ENCODE data around the gene FGF21. TPM values are rescaled to one million over a fixed set of nuclear protein-coding genes. Genes with fewer than 3 reads are reported as not detected.

Gene FGF21
- total RNA-seq: not detected in 2 replicates

DNA sequence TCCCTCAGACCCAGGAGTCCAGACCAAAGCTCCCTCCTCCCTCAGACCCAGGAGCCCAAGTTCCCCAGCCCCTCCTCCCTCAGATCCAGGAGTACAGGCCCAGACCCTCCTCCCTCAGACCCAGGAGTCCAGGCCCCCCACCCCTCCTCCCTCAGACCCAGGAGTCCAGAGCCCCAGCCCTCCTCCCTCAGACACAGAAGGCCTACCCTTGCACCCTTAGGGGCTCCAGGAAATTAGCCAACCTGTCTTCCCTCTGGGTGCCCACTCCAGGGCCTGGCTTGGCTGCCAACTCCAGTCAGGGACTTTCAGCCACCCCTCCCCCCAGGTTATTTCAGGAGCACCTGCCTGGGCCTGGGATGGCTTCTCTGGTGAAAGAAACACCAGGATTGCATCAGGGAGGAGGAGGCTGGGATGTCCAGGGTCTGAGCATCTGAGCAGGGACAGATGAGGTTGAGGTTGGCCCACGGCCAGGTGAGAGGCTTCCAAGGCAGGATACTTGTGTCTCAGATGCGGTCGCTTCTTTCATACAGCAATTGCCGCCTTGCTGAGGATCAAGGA, at the start of gene FGF21:
Gene FGF21 (plus strand): TSS at position 441 of the 558 bp plus-strand sequence. CDS start 713 bp downstream, outside the sequence.

DNA sequence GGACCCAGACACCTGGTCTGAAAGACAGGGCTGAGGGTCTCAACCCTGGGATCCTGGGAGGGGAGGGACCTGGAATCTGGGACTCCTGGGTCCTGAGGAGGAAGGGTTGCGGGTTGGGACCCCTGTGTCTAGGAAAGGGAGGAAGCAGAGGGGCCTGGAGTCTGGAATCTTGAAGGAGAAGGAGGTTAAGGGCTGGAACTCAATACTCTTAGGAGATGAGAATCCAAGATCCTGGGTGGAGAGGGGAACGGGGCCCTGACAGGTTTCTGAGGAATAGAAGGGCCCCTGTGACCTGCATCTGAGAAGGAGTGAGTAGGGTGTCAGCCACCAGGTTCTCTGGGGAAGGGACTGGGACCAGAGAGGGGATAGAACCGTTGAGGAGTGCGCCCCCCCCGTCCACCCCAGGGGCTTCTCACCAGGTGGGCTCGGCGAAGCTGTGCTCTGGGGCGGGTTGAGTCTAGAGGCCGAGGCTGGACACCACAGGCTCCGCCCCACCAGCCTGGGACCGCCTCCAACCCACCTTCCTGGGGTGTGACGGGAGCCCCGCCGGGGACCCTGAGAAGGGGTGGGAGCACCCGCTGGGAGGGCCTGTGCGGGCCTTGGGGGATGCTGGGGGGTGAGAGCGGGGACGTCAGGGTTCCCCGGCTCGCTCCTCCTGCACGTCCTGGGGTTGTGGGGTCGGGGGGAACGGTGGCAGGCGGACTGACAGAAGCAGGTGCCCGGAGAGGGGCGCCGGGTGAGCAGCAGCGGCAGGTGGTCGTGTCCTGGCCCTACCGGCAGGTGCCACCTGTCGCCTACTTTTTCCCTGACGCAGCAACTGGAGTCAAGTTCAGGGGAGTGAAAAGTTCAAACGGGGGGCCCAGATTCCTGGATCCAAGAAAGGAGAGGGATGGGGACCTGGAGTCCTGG, 35.8 kb upstream of the FGF21 start, which contains the start of gene MAMSTR:
Gene MAMSTR (minus strand): TSS at position 463 of the 909 bp plus-strand sequence. CDS start 694 bp downstream, outside the sequence.

GRCh38 chr19:48740164-48740972, 15.0 kb upstream of the FGF21 start, which contains the start of gene RASIP1:
Gene RASIP1 (minus strand): TSS chr19:48740610. CDS start chr19:48740282, 328 bp downstream.

DNA sequence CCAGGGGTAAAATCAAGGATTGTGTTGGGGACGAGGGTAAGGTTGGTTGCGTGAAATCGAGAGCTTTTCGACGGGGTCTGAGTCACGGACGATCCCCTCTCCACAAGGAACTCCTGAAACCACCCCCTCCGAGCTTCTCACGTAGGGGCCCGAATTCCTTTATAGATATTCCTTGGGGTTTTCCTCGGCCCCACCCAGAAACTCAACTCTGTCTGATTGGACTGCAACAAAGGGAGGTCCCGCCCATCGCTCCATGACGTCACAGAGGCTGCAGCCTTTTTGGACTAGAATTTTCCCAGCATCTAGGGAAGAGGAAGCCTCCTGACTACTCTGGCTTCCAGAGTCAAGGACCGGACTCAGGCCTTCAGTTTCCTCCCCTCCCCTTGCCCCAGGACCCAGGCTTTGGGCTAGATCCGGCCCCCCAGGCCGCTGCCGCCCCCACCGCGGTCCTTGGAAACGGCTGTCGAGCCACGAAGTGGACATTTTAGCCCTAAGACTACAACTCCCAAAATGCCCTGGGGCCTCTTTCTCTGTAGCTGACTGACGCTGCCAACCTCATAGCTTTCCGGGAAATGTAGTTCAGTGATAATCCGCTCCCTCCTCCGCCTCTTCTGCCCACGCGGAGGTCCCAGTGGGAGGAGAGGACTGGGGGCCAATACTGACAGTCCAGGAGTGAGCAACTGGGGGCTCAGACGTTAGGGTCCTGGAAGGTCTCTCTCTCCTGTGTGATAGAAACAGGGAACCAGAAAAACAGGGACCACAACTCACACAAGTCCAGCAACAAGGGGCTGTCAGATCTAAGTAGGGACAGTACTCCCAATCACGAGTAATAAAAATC, 8.4 kb upstream of the FGF21 start, which contains the start of gene IZUMO1:
Gene IZUMO1 (minus strand): TSS at position 172 of the 838 bp plus-strand sequence. CDS start 1,050 bp downstream, outside the sequence.

GRCh38 chr19:48752496-48753365, 2.6 kb upstream of the FGF21 start, which contains the start of gene FUT1:
Gene FUT1 (minus strand): TSS chr19:48752641. CDS start chr19:48751281, 1,360 bp downstream.

Other genes starting within 250 kb of the FGF21 start
- 1.7 and 2.1 TPM in 2 replicates for gene LMTK3, start 243.7 kb upstream of the FGF21 start, total RNA-seq
- gene SULT2B1, start 203.4 kb upstream of the FGF21 start, total RNA-seq: not detected in 2 replicates
- gene SPACA4, start 148.8 kb upstream of the FGF21 start, total RNA-seq: not detected in 2 replicates
- gene FAM83E, start 140.4 kb upstream of the FGF21 start, total RNA-seq: 0.30 and 0.88 TPM in 2 replicates
- gene RPL18, start 136.3 kb upstream of the FGF21 start, total RNA-seq: 1,037 and 1,647 TPM in 2 replicates
- gene SPHK2, start 136.0 kb upstream of the FGF21 start, total RNA-seq: 8.2 and 8.6 TPM in 2 replicates
- 1.2 and 3.3 TPM in 2 replicates for gene DBP, start 118.1 kb upstream of the FGF21 start, total RNA-seq
- gene CA11, start 109.3 kb upstream of the FGF21 start, total RNA-seq: 0.18 and 0.30 TPM in 2 replicates
- gene NTN5, start 82.5 kb upstream of the FGF21 start, total RNA-seq: 0.14 TPM in 1 of 2 replicates, not detected in the other
- not detected in 2 replicates for gene FUT2, start 59.6 kb upstream of the FGF21 start, total RNA-seq
- 0.55 and 0.59 TPM in 2 replicates for gene MAMSTR, start 35.8 kb upstream of the FGF21 start, total RNA-seq
- gene RASIP1, start 14.9 kb upstream of the FGF21 start, total RNA-seq: 0.74 and 0.89 TPM in 2 replicates
- under 0.01 TPM in 1 of 2 replicates, not detected in the other for gene IZUMO1, start 8.6 kb upstream of the FGF21 start, total RNA-seq
- 0.28 and 0.30 TPM in 2 replicates for gene FUT1, start 2.9 kb upstream of the FGF21 start, total RNA-seq
- 17.8 and 34.5 TPM in 2 replicates for gene BCAT2, start 55.5 kb downstream of the FGF21 start, total RNA-seq
- 5.5 and 19.0 TPM in 2 replicates for gene HSD17B14, start 81.0 kb downstream of the FGF21 start, total RNA-seq
- gene PLEKHA4, start 113.1 kb downstream of the FGF21 start, total RNA-seq: 4.2 and 6.6 TPM in 2 replicates
- 47.0 and 52.0 TPM in 2 replicates for gene PPP1R15A, start 116.9 kb downstream of the FGF21 start, total RNA-seq
- gene TULP2, start 143.2 kb downstream of the FGF21 start, total RNA-seq: 0.09 and 0.30 TPM in 2 replicates
- gene NUCB1, start 144.8 kb downstream of the FGF21 start, total RNA-seq: 319 and 392 TPM in 2 replicates
- not detected in 2 replicates for gene DHDH, start 178.2 kb downstream of the FGF21 start, total RNA-seq
- gene BAX, start 199.4 kb downstream of the FGF21 start, total RNA-seq: 116 and 123 TPM in 2 replicates
- 2,285 and 3,939 TPM in 2 replicates for gene FTL, start 209.8 kb downstream of the FGF21 start, total RNA-seq
- 47.5 and 55.9 TPM in 2 replicates for gene GYS1, start 237.8 kb downstream of the FGF21 start, total RNA-seq
- 176 and 217 TPM in 2 replicates for gene RUVBL2, start 238.4 kb downstream of the FGF21 start, total RNA-seq